ENCODE results near the gene SNAPIN.

- TF ChIP-seq CTCF (IDR thresholded peaks at IDR 0.05) (peak; percentile 73 to 86 (median 83)), POLR2A (IDR thresholded peaks at IDR 0.05) (no peak), EP300 (IDR thresholded peaks at IDR 0.05) (no peak)
These were observed 19.4 kb downstream of the SNAPIN start for GRCh38 chr1:153677718-153678518.

All from ovary (tissue), 3 donors.